Measurements from ENCODE around the gene PPP1R14C. TPM values are rescaled to one million over a fixed set of nuclear protein-coding genes. Genes with fewer than 3 reads are reported as not detected.
"Not testable (repeated sequence)": the region's sequence is repeated elsewhere in the genome, so short reads cannot be mapped to it uniquely, and the experiment has no call there.

PPP1R14C gene
- polyA plus RNA-seq, 5 donors = 11.4 to 29.8 (median 18.2) TPM

DNA sequence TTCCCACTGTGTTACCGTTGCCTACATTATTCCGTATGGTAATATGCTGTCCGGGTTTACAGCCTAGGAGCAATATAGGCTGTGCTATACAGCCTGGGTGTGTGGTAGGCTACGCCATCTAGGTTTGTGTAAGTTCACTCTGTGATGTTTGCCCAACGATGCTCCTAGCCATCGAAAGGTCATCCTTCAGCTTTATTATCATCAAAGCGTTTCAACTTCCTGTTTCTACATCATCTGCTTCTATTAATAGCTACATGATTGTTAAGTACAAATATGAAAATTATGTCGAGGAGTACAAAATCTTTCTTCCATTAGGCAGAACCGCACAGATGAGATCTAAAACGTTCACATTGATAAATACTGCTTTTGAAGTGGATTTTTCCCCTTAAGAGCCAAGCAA lies 69.9 kb downstream of the PPP1R14C start:
- DNase-seq = no peak

DNA sequence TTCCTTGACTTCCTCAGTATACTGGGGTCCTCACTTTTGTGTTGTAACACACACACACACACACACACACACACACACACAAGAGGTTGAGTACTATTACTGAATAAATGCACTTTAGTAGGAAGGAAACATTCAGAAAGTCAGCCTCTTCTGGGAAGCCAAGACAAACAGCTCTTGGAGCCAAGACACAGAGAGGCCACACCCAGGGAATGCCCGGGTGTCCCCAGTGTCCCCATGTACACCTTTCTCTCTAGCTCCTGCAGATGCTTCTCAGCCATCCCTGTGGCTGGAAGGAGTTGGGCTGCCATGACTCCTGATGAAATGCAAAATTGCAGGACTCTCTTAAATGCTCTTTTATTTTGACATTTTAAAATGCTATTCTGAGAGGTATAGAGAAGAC lies 70.5 kb downstream of the PPP1R14C start:
- DNase-seq = no peak

DNA sequence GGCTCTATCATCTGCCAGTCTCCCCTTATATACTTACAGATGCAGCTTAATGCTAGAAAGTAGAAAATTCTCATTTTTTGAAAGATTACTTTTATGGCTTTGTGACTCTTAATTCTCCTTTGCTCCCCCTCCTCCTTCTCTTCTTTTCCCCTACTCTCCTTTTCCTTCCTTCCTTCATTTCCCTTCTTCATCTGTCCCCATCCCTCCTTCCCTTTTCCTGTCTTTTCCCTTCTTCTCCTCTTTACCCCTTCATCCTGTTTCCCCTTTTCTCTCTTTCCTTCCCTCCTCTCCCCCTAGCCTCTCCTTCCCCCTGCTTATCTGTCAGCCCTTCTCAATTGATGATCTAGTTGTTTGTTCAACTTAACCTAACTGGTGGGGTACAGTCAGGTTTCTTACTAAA lies 71.5 kb downstream of the PPP1R14C start:
- no peak for DNase-seq

DNA sequence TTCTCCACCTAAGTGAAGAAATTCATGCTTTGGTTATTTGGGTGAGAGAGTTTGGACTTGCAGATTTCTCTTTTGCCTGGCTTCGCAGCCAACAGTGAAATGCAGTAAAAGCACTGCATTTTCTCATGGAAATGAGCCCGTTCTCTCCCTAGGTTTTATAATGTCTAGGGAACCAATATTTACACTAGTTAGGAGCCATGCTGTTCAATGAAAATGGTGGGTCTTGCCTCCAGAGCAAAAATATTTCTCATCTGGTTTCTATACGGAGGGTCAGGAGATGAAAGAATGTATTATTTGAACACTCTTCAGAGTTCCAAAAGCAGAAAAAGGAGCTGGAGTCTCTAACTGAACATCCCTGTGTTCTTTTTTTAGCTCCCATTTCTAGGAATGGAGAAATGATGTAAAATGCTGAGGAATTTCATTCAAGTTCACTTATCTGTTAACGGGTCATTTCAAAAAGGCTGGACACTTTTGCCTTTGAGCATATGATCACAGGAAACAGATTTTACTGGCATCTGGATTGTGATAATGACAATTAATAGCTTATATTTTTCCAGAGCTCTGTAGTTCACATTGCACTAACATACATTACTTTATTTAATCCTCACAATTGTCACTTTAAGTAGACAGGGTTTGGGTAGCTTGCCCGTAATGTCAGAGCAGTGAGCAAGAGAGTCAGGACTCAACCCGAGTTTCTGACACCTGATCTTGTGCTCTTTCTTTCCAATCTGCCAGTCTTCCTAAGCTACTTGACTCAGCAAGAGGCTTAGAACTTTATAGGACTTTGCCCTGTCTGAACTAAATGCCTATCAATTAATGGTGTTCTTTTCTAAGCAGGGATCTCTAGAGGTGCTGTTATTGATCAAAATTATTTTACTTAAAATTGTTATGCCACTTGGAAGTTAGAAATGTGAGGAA lies 78.0 kb downstream of the PPP1R14C start:
- no peak for DNase-seq

DNA sequence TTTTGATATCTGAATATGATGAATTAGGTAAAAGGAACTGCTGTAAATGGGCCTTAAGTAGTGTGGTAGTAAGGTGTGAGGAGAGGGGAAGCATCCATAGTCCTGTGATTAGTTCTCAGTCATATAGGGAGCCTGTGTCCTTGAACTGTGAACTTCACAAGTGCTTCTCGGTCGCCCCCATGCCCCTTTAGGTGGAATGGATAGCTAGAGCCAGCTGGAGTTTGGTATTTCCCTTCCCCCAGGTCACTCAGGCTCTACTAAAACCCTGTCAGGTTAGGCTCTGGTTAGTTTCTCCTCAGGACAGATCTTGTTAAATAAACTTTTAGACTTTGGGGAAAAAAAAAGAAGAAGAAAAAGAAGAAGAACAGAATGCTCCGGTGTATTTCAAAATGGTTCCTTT lies 82.0 kb downstream of the PPP1R14C start:
- no peak for DNase-seq

DNA sequence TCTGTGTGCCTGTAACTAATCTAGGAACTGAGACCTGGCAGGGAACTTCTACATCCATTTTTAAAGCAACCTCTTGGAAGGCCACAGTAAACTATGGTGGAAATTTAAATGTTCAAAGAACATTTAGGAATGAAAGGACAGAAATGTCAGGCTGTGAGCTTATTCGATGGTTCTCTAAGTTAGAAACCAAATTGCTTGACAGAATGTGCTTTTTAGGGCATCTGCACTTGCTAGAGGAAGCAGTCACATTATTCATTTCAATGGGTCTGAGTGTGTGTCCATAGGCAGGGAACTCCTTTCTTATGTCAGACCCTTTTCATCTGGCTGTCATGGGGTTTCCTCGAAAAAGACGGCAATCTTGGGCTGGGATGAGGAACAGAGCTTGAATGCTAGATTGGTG lies 84.4 kb downstream of the PPP1R14C start:
- DNase-seq = no peak

DNA sequence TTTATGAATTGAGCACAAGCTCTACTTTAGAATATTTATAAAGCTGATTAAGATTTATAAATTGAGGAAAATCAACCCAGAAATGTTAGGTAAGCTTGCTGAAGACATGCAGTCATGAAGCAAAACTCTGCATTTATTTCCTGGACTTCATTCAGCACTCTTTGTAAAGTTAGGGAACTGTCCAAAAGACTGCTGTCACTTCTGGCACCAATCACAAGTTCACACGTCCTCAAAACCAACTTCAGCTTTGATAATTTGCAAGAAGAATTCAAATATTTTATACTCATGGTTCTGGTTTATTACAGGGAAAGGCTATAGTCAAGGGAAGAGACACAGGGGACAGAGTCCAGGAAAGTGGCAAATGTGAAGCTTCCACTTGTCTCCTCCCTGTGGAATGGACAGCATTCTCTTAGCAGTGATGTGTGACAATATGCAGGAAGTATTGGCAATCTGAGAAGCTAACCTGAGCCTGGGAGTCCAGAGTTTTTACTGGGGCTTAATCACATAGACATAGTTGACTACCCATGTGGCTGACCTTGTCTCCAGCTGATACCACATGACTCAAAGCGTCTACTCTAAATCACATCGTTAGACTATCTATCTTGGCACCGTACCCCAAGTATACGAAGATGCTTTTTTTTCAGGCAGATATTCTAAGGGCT lies 85.4 kb downstream of the PPP1R14C start:
- peak in 1 of 2 donors; percentile 45 for DNase-seq

DNA sequence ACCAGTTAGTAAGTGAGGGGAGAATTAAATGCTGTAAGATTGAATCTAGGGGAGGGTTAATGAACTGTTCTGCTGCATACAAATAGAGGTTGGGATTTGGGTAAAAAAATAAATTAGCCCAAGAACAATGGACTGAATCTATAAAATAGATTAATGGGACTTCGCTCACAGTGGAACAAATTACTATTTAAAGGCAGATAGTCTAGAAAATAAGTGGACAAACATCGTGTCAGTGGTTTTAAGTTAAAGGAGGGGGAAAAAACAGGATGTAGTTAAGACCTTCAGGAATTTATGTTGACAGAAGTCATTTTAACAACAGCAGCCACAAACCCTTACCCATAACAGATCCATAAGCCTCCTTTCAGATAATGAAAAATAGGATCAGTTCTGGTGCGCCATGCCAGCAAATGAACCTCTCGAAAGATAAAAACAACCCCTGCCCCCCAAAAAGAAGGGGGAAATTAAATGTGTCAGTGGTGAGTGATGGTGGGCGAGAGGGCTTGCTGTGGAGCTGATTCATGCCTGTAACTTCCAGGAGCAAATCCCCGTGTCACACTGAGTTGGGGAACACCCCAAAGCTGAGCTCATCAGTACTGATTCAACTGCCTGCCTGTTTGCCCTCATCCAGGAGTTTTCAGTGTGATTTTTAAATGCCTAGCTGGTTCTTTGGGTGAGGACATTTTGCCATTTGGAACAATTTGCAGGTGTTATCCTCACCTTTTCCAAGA lies 86.8 kb downstream of the PPP1R14C start:
- DNase-seq = no peak

DNA sequence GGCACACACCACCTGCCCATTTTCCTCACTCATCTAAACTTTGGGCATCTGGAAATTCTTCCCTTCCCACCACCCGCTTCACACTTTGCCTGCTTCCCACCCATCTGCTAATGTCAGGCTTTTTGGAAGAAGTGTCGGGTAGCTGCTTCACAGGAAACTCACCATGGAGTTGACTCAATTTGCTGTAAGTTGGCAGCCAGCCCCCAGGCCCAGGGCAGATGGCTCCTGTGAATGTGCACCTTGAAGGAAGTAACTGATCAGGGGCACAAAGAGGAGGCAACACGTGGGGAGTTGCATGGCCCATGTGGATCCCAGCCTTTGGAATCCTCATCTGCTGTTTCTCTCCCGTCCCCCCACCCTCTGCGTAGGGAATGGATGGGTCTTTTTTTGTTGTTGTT lies 87.3 kb downstream of the PPP1R14C start:
- no peak for DNase-seq

DNA sequence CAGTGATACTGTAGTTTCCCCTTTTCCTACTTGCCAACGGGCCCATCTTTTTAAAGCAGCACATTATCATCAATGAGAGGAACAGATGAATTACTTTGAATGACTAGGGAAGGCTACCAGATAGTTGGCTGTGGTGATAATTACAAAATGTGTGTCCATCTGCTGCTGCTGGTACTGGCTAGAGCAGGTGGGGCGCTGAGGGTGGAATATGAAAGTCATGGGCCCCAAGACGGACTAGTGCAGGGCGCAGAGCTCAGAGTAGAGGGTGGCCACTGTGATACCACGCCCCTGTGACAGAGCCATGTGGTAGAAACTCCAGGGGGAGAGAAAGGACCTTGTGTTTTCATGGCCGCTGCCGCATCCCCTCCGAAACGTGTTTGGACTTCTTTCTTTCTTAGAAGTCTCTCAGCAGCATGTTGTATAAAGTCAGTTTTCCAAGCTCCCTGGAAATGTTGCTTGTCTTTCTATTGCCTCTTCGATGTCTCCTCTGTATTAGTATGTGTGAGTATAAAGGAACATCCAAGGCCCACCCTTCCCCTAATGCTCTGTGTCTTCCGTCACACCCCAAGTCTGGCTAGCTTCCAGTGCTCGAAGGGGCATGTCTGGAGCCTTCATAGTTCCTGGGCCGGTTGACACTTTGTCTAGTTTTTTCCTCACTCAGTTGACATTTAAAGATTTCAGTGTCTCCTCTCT lies 88.1 kb downstream of the PPP1R14C start:
- DNase-seq = no peak

DNA sequence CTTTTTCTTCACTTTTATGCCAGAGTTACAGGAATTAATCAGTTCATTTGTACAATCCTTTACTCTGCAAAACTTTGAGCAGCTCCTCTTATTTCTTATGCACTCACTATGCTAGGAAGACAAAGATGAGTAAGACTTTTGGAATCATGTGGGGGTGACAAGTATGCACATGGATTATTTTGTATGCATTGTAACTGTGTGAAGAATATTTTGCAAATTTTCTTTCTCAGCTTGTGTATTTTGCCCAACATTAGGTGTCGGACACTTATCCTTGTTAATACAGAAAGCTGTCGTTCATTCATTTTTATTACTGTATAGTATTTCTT lies 88.6 kb downstream of the PPP1R14C start:
- no peak for DNase-seq

DNA sequence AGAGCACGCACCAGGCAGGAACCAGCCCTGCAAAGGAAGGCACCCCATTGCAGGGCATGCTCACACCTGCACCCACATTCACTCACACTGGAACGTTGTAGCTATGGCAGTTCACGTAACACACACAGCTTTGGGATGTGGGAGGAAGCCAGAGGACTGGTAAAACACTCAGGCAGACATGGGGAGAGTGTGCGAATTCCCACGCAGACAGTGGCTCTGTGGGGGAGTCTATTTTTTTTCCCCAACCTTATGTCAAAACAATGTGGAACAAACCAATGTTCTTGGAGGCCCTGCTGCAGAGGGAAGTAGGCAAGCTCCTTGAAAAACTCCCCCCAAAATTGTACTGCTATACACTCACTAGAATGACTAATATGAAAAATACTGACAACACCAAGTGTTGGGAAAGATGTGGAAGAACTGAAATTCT lies 91.0 kb downstream of the PPP1R14C start:
- DNase-seq = no peak

DNA sequence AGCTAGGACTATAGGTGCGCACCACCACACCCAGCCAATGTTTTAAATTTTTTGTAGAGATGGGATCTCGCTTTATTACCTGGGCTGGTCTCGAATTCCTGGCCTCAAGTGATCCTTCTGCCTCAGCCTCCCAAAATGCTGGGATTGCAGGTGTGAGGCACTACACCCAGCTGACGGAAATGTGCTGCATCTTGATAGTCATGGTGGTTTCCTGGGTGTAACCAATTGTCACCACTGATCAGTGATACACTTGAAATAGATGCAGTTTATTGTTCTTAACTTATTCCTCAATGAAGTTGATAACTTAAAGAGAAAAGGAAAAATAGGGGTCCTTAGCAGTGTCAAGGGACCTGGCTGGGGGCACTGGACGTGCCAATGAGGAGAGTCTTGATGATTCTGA lies 92.4 kb downstream of the PPP1R14C start:
- no peak for DNase-seq

DNA sequence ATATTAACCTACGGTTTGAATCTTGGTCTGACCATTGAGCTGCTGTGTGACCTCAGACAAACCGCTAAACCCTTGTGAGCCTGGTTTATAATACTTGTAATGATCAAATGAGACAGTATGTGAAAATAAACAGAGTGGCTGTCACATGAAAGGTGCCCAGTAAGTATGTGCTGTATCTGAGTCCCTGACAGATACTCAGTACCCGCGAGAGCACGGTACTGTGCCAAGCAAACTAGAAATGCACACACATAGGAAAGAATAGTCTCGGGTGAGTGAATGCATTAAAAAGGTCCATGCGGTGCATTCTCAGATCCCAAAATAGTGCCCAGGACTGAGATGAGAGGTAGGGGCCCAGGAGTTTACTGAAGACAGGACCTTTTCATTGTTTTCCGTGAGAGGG lies 93.3 kb downstream of the PPP1R14C start:
- DNase-seq = no peak

DNA sequence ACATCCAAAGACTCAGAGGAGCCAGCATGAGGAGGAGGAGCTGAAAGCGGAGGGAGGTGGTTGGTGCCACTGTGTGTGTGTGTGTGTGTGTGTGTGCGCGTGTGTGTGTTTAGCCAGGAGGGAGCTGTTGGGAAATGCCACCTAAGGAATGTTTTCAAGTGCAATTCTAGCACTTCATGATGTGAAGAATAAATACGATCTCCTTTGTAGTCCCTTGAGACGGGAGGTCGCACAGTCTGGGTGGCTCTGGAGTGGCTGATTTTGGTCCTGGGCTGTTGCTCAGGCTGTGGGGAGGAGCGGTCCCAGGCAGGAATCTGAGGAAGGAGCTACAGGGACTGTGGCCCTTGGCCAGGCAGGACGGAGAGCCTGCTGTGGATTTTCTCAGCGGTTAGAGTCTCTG lies 93.7 kb downstream of the PPP1R14C start:
- DNase-seq = peak; percentile 67 to 71

DNA sequence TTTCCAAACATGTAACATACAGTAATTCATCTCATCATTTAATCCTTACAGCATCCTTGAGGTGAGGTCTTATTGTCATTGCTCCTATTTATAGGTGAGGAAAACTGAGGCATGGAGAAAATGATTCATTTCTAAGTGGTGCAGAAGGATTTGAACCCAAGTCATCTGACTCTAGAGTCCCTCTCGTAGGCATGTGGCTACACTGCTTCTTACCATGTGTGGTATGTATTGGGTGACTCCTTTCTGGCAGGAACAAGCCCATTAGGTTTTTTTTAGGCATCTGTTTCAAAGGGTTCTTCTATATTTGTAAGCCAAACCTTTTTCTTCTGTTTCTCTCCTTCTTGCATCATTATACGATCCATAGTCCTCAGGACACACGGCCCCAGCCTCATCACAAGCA lies 94.8 kb downstream of the PPP1R14C start:
- no peak for DNase-seq

DNA sequence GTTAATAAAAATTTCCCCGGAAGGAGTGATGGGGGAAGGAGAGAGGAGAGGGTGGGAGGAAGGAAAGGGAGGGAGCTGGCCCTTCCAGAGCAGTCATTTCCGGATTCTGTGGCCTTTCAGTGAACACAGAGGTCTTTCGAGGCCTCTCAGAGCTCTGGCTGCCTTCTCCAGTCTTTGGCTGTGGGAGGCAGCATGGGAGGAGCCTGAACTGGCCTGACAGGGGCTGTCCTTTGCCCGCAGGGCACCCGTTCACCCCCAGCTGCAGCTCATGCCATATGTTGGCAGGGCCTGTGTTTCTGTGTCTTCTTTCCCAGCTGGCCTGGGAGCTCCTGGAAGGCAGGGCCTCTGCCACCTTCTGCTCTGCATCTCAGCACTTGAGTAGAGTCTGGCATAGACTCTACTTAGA lies 95.5 kb downstream of the PPP1R14C start:
- peak; percentile 40 for DNase-seq

DNA sequence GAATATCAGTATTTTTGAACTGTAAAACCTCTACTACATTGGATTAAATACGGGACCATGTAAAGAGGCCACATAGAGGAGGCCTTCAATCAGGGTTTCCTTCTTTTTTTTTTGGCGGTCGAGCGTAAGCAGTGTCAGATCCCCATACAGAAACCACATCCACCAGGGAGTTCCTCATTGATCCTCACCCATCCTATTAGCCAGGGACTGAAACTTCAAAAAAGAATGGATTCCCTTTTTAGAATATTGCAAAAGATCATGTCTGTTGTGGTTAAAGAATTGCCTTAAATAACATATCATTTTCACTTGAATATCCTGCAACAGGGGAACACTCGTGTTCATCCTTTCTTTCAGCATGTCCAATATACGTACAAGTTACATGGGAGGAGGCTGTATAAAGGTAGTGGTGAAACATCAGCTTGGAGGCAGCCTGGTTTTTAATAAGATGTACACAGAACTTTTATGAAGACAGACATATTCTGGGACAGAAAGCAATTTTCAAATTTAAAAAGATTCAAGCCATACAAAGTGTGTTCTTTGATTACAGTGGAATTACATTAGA lies 96.1 kb downstream of the PPP1R14C start:
- no peak for DNase-seq

DNA sequence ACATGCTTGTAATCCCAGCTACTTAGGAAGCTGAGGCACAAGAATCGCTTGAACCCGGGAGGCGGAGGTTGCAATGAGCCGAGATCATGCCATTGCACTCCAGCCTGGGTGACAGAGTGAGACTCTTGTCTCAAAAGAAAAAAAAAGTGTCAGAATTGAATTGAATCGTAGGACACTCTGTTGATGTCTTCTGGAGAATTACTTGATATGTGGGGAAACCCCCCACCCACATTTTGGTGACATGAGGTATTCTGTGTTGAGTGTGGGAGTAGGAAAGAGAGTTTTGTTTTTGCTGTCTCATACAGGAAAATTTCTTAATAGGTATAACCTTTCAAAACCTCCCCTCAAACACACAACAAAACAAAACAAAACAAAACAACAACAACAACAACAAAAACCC lies 98.9 kb downstream of the PPP1R14C start:
- DNase-seq = not testable (repeated sequence)

DNA sequence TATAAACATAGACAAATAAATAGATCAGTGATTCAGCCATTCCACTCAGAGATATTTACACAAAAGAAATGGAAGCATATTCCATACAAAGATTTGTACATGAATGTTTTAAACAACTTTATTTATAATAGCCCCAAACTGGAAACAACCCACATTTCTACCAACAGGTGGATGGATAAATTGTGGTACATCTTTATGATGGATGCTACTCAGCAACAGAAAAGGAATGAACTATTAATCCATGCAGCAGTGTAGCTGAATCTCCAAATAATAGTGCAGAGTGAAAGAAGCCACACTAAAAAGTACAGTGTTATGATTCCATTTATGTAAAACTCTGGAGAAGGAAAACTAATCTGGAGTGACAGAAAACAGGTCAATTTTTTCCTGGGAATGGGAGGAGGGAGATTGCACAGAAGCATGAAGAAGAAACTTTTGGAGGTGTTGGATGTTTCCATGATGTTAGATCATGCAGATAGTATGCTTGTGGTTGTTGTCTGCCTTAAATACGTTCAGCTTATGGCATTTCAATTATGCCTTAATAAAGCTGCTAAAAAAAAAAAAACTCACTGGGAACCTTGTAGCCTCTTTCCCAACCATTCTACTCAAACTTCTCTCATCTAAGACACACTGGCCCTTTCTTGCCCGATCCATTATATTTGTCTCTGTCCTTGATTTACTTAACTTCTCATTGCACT lies 100.9 kb downstream of the PPP1R14C start:
- DNase-seq = no peak

Measured in right lung (tissue), 5 donors.